Activated T-cell treated with anti-CD3 and anti-CD28 coated beads, Interleukin-2, amount 50 U/mL, for 24 hours (primary cell): ENCODE measurements around the gene RASSF5.
A peak's percentile ranks its signal among the peaks of the same experiment; 100 is the strongest.

Source experiments
- DNase-seq: peaks from one replicate; pipeline ENCODE4 v3.0.0-alpha.2; 2020
- H3K27ac Mint-ChIP-seq: 2 replicates; pipeline ENCODE4 v1.8.0; 2020; ENCODE audit warnings: mild to moderate bottlenecking, mixed read lengths
- H3K27me3 Mint-ChIP-seq: 2 replicates; pipeline ENCODE4 v1.8.0; 2020; ENCODE audit warnings: mixed read lengths
- H3K36me3 Mint-ChIP-seq: 2 replicates; pipeline ENCODE4 v1.8.0; 2020; ENCODE audit warnings: low read depth, mixed read lengths
- H3K4me1 Mint-ChIP-seq: 2 replicates; pipeline ENCODE4 v1.8.0; 2020; ENCODE audit warnings: low read depth, mixed read lengths
- H3K4me3 Mint-ChIP-seq: 2 replicates; pipeline ENCODE4 v1.8.0; 2020; ENCODE audit warnings: mild to moderate bottlenecking, moderate library complexity, mixed read lengths
- H3K9me3 Mint-ChIP-seq: 2 replicates; pipeline ENCODE4 v1.8.0; 2020; ENCODE audit warnings: mixed read lengths

RASSF5 gene

DNA sequence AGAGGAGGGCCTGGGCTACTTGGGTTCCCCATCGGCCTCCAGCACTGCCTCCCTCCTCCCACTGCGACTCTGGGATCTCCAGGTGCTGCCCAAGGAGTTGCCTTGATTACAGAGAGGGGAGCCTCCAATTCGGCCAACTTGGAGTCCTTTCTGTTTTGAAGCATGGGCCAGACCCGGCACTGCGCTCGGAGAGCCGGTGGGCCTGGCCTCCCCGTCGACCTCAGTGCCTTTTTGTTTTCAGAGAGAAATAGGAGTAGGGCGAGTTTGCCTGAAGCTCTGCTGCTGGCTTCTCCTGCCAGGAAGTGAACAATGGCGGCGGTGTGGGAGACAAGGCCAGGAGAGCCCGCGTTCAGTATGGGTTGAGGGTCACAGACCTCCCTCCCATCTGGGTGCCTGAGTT lies 80.6 kb downstream of the RASSF5 start:
- no peak overlapping the region for H3K4me3 Mint-ChIP-seq
- H3K36me3 Mint-ChIP-seq, result peaks cover 97% of the 10 kb centered on the region
- H3K27me3 Mint-ChIP-seq, result no peaks in the 10 kb centered on the region
- peak overlapping the region; percentile 100 for H3K27ac Mint-ChIP-seq
- peaks cover 96% of the 10 kb centered on the region for H3K4me1 Mint-ChIP-seq
- DNase-seq, result peak; percentile 28
- H3K9me3 Mint-ChIP-seq, result no peaks in the 10 kb centered on the region

GRCh38 chr1:206588492-206588891 lies 81.2 kb downstream of the RASSF5 start:
- no peaks in the 10 kb centered on the region for H3K9me3 Mint-ChIP-seq
- H3K27me3 Mint-ChIP-seq, result no peaks in the 10 kb centered on the region
- peaks cover 93% of the 10 kb centered on the region for H3K4me1 Mint-ChIP-seq
- H3K4me3 Mint-ChIP-seq, result no peak overlapping the region
- H3K27ac Mint-ChIP-seq, result peak overlapping the region; percentile 100
- DNase-seq, result peak; percentile 28
- H3K36me3 Mint-ChIP-seq, result peaks cover 97% of the 10 kb centered on the region

- no peaks in the 10 kb centered on the region for H3K9me3 Mint-ChIP-seq
- peaks cover 91% of the 10 kb centered on the region for H3K4me1 Mint-ChIP-seq
- peak; percentile 30 for DNase-seq
- peak overlapping the region; percentile 100 for H3K27ac Mint-ChIP-seq
- no peaks in the 10 kb centered on the region for H3K27me3 Mint-ChIP-seq
- peaks cover 97% of the 10 kb centered on the region for H3K36me3 Mint-ChIP-seq
- peak overlapping the region; percentile 48 for H3K4me3 Mint-ChIP-seq
Measured at GRCh38 chr1:206589206-206589605, 81.9 kb downstream of the RASSF5 start.

DNA sequence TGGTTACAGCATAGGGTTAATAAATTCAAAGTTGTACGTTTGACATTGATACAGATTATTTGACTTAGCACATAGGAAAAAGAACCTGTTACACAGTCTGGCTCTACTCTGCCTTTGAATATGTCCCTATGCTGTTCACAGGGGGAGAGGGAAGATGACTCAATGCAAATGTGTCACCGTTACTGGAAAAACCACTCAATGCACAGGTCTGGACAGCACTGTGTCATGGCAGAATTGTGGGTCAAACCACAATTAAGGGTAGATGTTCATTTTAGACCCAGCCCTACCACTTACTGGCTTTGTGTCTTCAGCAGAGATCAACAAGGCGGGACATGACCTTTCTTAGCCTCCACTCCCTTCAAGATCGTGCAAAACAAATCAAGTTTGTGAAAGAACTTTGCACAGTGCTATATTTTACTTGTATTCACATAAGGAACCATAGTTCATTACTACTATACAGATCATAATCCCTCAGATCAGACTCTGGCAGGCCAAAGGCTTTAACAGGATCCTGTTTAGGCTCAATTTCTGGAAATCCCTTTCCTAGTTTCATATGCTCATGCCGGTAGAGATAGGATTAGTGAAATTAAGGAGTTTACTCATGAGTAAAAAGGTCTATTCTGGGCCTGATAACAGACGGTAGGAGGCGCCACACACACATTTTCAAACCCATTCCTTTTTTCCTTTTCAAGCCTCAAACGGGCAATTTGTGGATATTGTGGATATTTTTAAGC lies 82.9 kb downstream of the RASSF5 start:
- peak overlapping the region; percentile 100 for H3K27ac Mint-ChIP-seq
- peak; percentile 58 for DNase-seq
- H3K4me3 Mint-ChIP-seq, result peak overlapping the region; percentile 69
- H3K36me3 Mint-ChIP-seq, result peaks cover 97% of the 10 kb centered on the region
- peaks cover 85% of the 10 kb centered on the region for H3K4me1 Mint-ChIP-seq
- no peaks in the 10 kb centered on the region for H3K27me3 Mint-ChIP-seq
- no peaks in the 10 kb centered on the region for H3K9me3 Mint-ChIP-seq

GRCh38 chr1:206591226-206591625 lies 83.9 kb downstream of the RASSF5 start:
- Mint-ChIP-seq H3K4me3 (peak overlapping the region; percentile 69), H3K4me1 (peaks cover 76% of the 10 kb centered on the region), H3K27ac (peak overlapping the region; percentile 100), H3K9me3 (no peaks in the 10 kb centered on the region), H3K36me3 (peaks cover 97% of the 10 kb centered on the region), H3K27me3 (no peaks in the 10 kb centered on the region)
- DNase-seq, result peak; percentile 16

- peak; percentile 24 for DNase-seq
- Mint-ChIP-seq H3K9me3 (no peaks in the 10 kb centered on the region), H3K36me3 (peaks cover 97% of the 10 kb centered on the region), H3K27me3 (no peaks in the 10 kb centered on the region), H3K27ac (peak overlapping the region; percentile 87), H3K4me3 (no peak overlapping the region), H3K4me1 (peaks cover 71% of the 10 kb centered on the region)
Measured at GRCh38 chr1:206591696-206592095, 84.4 kb downstream of the RASSF5 start.

DNA sequence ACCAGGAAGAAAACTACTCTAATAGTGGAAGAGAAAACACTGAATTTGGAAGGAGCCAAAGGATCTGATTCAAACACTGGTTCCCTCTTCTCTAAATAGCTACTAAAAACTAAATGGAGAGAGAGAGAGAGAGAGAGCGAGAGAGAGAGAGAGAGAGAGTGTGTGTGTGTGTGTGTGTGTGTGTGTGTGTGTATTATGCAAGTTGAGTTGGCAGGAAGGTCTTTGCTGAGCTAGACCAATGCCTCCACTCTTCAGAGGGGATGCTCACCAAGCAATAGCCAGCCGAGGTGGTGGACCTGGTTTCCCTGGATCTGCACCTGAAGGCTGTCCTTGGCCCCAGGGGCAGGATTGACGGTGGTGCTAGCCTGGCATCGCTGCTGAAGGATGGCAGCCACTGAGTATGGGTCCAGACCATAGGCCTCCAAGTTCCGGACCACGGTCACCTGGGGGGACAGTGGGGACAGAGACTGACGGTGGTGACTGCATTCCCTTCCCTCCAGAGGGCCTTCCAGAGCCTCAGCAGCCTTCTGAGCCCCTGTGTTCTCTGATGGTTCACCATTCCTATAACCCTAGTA lies 86.1 kb downstream of the RASSF5 start:
- Mint-ChIP-seq H3K27me3 (no peaks in the 10 kb centered on the region), H3K9me3 (no peaks in the 10 kb centered on the region), H3K27ac (peak overlapping the region; percentile 87), H3K4me1 (peaks cover 55% of the 10 kb centered on the region), H3K36me3 (peaks cover 96% of the 10 kb centered on the region), H3K4me3 (no peak overlapping the region)
- DNase-seq, result no peak

DNA sequence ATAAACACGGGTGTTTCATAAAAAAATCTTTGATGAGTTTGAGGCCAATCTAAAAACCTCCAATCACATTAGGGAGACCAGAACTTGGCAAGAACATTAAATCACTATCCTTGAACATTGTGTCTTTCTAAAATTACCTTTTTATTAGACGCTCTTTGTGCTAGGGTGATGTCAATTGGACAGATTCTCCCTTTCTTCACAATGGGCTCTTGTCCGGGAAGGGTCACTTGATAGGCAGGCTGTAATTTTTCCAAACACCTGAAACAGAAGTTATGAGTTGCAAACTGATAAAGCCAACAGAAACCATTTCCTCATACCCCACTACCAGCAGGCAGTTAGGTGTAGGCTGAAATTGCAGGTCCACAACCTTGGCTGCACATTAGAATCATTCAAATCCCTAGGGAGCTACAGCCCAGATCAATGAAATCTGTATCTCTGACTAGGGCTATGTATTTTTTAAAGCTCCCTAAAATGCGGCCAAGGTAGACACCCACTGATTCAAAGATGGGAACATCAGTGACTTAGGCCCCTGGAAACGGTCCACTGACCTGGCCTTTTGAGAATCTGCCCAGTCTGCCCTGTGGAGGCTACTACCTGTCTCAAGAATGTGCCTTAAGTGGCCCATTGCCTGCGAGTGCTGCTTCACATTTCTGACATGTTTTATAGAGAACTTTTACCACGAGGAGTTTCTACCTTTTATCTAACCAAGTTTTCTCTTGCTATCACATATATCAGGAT lies 88.4 kb downstream of the RASSF5 start:
- peaks cover 97% of the 10 kb centered on the region for H3K36me3 Mint-ChIP-seq
- DNase-seq, result no peak
- H3K4me3 Mint-ChIP-seq, result no peak overlapping the region
- no peaks in the 10 kb centered on the region for H3K9me3 Mint-ChIP-seq
- H3K4me1 Mint-ChIP-seq, result peaks cover 32% of the 10 kb centered on the region
- H3K27me3 Mint-ChIP-seq, result no peaks in the 10 kb centered on the region
- H3K27ac Mint-ChIP-seq, result peak overlapping the region; percentile 56

GRCh38 chr1:206596319-206596666 lies 89.0 kb downstream of the RASSF5 start:
- Mint-ChIP-seq H3K36me3 (peaks cover 97% of the 10 kb centered on the region), H3K27ac (peak overlapping the region; percentile 55), H3K27me3 (no peaks in the 10 kb centered on the region), H3K9me3 (no peaks in the 10 kb centered on the region), H3K4me1 (peaks cover 26% of the 10 kb centered on the region), H3K4me3 (no peak overlapping the region)
- DNase-seq, result no peak

DNA sequence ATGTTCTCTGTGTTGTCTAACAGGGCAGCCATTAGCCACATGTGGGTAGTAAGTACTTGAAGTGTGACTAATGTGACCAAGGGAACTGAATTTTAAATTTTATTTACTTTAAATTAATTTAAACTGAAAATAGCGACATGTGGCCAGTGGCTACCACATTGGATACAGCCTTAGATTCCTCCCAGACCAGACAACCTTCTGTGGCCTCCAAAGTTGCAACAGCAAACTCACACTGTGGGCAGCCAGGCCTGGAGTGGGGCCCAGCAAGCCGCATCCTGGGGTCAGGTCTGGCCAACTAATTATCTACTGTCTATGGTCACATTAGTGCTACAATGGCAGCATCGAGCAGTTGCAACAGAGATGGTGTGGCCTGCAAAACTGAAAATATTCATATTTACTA lies 93.2 kb downstream of the RASSF5 start:
- Mint-ChIP-seq H3K27me3 (no peaks in the 10 kb centered on the region), H3K36me3 (peaks cover 97% of the 10 kb centered on the region), H3K4me3 (no peak overlapping the region), H3K9me3 (no peaks in the 10 kb centered on the region), H3K27ac (peak overlapping the region; percentile 63), H3K4me1 (no peaks in the 10 kb centered on the region)
- DNase-seq, result no peak

DNA sequence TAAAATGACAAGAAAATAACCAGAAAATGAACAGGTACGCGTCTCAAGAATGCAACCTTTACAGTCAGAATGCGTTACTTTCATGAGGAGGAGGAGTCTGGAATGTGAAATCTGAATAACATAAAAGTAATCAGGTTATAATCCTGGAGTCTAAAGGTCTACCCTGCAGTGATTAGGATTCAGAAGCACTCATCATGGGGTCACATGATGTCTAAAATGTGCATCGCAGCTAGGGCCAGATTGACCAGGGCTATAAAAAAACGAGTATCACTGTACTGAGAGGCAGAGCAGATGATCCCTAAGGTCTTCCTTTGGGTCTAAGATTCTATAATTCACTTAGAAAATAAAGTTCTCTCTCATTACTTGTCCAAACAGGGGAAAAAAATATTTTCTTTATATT lies 97.5 kb downstream of the RASSF5 start:
- no peaks in the 10 kb centered on the region for H3K27me3 Mint-ChIP-seq
- no peak overlapping the region for H3K27ac Mint-ChIP-seq
- H3K4me1 Mint-ChIP-seq, result peaks cover 28% of the 10 kb centered on the region
- H3K9me3 Mint-ChIP-seq, result no peaks in the 10 kb centered on the region
- no peak for DNase-seq
- H3K36me3 Mint-ChIP-seq, result peaks cover 94% of the 10 kb centered on the region
- no peak overlapping the region for H3K4me3 Mint-ChIP-seq

DNA sequence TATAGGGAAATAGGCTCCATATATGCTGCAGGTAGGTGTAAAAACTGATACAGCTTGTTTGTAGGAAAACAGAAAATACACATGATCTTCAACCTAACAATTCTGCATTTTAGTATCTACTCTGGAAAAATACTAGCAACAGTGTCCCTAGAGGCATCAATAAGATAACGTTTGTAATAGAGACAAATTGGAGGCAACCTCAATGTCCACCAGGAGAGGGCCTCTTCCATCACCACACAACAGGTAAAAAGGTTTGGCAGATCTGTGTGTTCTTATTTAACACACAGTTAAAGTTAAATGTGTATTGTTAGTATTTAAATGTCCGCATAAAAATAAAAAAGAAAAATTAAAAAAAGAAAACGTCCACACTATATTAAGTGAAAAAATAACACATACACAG lies 99.5 kb downstream of the RASSF5 start:
- no peak for DNase-seq
- Mint-ChIP-seq H3K36me3 (peaks cover 96% of the 10 kb centered on the region), H3K9me3 (no peaks in the 10 kb centered on the region), H3K27ac (peak overlapping the region; percentile 12), H3K27me3 (no peaks in the 10 kb centered on the region), H3K4me3 (no peak overlapping the region), H3K4me1 (peaks cover 46% of the 10 kb centered on the region)

- peak overlapping the region; percentile 64 for H3K4me3 Mint-ChIP-seq
- H3K27me3 Mint-ChIP-seq, result no peaks in the 10 kb centered on the region
- H3K27ac Mint-ChIP-seq, result peak overlapping the region; percentile 90
- H3K9me3 Mint-ChIP-seq, result no peaks in the 10 kb centered on the region
- H3K36me3 Mint-ChIP-seq, result peaks cover 86% of the 10 kb centered on the region
- peaks cover 48% of the 10 kb centered on the region for H3K4me1 Mint-ChIP-seq
- DNase-seq, result peak; percentile 65
Measured at GRCh38 chr1:206608108-206608698, 100.9 kb downstream of the RASSF5 start.

DNA sequence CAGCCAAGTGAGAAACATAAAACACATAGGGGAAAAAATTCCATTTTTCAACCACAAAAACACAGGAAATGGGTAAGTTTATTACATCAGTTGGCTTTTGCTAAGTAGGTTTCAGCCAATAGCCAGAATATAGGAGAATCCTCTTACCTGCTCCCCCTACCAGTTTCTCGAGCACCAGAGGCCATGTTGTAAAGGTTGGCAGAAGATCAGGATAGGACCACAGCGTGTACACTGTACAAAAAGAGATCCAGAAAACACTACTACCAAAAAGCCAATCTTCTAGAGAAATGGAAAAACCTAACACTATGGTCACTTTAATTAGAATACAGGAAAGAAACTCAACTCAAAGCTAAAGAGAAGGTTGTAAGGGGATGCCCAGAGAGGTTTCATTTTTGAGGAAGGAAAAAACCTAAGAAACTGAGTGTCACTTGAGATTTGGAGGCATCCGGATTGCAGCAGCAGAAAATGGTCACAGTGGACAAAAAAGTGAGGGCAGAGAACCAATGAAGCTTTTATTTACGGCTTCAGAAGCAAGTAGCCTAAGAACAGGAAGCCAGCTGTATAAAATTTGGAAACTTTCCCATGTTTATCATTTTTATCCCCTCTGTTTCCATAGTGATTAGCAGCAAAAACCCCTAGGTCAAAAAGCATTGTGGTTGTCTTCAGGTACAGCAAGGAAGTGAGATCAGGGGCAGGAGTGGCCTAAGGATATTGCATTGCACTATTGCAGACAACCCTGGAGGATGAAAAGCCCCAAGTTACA lies 102.1 kb downstream of the RASSF5 start:
- Mint-ChIP-seq H3K27ac (peak overlapping the region; percentile 90), H3K4me3 (peak overlapping the region; percentile 64), H3K27me3 (no peaks in the 10 kb centered on the region), H3K36me3 (peaks cover 74% of the 10 kb centered on the region), H3K4me1 (peaks cover 48% of the 10 kb centered on the region), H3K9me3 (no peaks in the 10 kb centered on the region)
- DNase-seq, result no peak
